ENCODE results near the gene ZNF692.

The ZNF692 gene

DNA sequence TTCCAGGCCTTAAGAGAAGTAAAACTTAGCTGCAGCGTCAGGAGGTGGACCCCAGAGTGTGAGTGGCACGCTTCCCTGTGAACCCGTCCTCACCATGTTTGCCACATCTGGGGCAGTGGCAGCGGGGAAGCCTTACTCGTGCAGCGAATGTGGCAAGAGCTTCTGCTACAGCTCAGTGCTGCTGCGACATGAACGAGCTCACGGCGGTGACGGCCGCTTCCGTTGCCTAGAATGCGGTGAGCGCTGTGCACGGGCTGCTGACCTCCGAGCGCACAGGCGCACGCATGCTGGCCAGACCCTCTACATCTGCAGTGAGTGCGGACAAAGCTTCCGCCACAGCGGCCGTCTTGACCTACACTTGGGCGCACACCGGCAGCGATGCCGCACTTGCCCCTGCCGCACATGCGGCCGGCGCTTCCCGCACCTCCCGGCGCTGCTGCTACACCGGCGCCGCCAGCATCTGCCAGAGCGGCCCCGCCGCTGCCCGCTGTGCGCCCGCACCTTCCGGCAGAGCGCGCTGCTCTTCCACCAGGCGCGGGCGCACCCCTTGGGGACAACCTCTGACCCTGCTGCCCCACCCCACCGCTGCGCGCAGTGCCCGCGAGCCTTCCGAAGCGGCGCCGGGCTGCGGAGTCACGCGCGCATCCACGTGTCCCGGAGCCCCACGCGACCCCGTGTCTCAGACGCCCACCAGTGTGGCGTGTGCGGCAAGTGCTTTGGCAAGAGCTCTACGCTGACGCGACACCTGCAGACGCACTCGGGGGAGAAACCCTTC is 11.5 kb downstream of the ZNF692 start:
- no peaks in the 10 kb centered on the region for H3K9me3 ChIP-seq (ENCODE audit: insufficient read depth, low read length)
- no peak overlapping the region for H2AFZ ChIP-seq (ENCODE audit: low read depth, low read length, severe bottlenecking)
- H3K36me3 ChIP-seq (ENCODE audit: low read length) = no peaks in the 10 kb centered on the region
- no peaks in the 10 kb centered on the region for H3F3A ChIP-seq (ENCODE audit: insufficient read depth)
- no peaks in the 10 kb centered on the region for H4K20me1 ChIP-seq (ENCODE audit: low read depth, low read length)
- H3K79me2 ChIP-seq (ENCODE audit: insufficient read depth, low read length) = 0 out of 2 replicates have a peak, but pooled peaks cover 8% of the 10 kb centered on the region
- H3K4me3 ChIP-seq (ENCODE audit: insufficient read depth, low read length, poor library complexity, severe bottlenecking) = no peak overlapping the region
- H3K4me2 ChIP-seq (ENCODE audit: low read depth, low read length, poor library complexity, severe bottlenecking) = no peak overlapping the region
- no peak overlapping the region for H3K27ac ChIP-seq (ENCODE audit: low read depth, low read length)
- no peaks in the 10 kb centered on the region for H3K9me2 ChIP-seq (replicated peaks; ENCODE audit: insufficient read depth, low read length)
- H3K9ac ChIP-seq (ENCODE audit: low read length) = no peak overlapping the region
- TF ChIP-seq EZH2phosphoT487 (conservative IDR thresholded peaks at IDR 0.05; ENCODE audit: low read length) = no peak
- TF ChIP-seq, protein P1, sequence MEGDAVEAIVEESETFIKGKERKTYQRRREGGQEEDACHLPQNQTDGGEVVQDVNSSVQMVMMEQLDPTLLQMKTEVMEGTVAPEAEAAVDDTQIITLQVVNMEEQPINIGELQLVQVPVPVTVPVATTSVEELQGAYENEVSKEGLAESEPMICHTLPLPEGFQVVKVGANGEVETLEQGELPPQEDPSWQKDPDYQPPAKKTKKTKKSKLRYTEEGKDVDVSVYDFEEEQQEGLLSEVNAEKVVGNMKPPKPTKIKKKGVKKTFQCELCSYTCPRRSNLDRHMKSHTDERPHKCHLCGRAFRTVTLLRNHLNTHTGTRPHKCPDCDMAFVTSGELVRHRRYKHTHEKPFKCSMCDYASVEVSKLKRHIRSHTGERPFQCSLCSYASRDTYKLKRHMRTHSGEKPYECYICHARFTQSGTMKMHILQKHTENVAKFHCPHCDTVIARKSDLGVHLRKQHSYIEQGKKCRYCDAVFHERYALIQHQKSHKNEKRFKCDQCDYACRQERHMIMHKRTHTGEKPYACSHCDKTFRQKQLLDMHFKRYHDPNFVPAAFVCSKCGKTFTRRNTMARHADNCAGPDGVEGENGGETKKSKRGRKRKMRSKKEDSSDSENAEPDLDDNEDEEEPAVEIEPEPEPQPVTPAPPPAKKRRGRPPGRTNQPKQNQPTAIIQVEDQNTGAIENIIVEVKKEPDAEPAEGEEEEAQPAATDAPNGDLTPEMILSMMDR (IDR thresholded peaks at IDR 0.05; ENCODE audit: insufficient read depth, low read length, poor library complexity, severe bottlenecking) = no peak
- H3K27me3 ChIP-seq (ENCODE audit: low read length) = no peaks in the 10 kb centered on the region

DNA sequence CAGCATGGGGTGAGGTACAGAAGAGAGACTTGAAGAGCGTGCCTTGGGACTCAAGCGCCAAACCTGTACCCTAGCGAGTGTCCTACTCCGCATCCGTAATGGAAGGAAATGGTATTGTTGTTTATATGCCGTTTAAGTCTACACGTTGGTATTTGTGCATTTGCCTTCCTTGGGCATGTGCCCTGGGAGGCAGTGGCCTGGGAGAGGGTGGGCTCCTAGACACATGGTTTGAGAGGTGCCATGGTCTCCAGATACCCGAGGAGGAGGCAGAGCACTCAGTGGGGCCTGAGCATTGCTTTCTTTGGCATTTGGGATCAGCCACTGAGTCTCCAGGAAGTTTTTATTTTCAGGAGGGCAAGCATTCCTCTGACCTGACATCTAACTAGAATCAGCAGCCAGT is 14.4 kb downstream of the ZNF692 start:
- Histone ChIP-seq H3K27me3 (ENCODE audit: low read length) (no peaks in the 10 kb centered on the region), H3K9me2 (replicated peaks; ENCODE audit: insufficient read depth, low read length) (no peaks in the 10 kb centered on the region), H3K9ac (ENCODE audit: low read length) (no peak overlapping the region), H3K79me2 (ENCODE audit: insufficient read depth, low read length) (peaks cover 35% of the 10 kb centered on the region), H3K36me3 (ENCODE audit: low read length) (no peaks in the 10 kb centered on the region), H3K27ac (ENCODE audit: low read depth, low read length) (no peak overlapping the region), H3F3A (ENCODE audit: insufficient read depth) (no peaks in the 10 kb centered on the region), H3K4me2 (ENCODE audit: low read depth, low read length, poor library complexity, severe bottlenecking) (no peak overlapping the region), H4K20me1 (ENCODE audit: low read depth, low read length) (no peaks in the 10 kb centered on the region), H2AFZ (ENCODE audit: low read depth, low read length, severe bottlenecking) (no peak overlapping the region), H3K9me3 (ENCODE audit: insufficient read depth, low read length) (no peaks in the 10 kb centered on the region), H3K4me3 (ENCODE audit: insufficient read depth, low read length, poor library complexity, severe bottlenecking) (no peak overlapping the region)
- TF ChIP-seq, protein P1 (IDR thresholded peaks at IDR 0.05; ENCODE audit: insufficient read depth, low read length, poor library complexity, severe bottlenecking) = no peak
- no peak for TF ChIP-seq EZH2phosphoT487 (conservative IDR thresholded peaks at IDR 0.05; ENCODE audit: low read length)

DNA sequence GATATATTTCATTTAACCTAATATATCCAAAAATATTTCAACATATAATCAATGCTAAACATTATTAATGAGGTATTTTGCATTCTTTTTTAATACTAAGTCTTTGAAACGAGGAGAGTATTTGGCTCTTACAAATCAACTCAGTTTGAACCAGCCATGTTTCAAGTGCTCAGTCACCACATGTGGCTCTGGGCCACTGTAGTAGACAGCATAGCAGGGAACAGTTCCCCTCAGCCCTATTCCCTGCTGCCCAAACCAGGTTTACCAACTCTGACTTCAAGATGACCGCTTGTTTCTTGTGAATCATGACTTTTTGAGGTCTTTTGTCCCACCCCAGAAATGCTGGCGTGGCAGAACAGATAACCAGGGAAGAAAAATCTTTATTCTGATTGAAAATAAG is 15.2 kb downstream of the ZNF692 start:
- H3K27ac ChIP-seq (ENCODE audit: low read depth, low read length) = no peak overlapping the region
- TF ChIP-seq, protein P1 (IDR thresholded peaks at IDR 0.05; ENCODE audit: insufficient read depth, low read length, poor library complexity, severe bottlenecking) = no peak
- TF ChIP-seq EZH2phosphoT487 (conservative IDR thresholded peaks at IDR 0.05; ENCODE audit: low read length) = no peak
- no peaks in the 10 kb centered on the region for H3K9me2 ChIP-seq (replicated peaks; ENCODE audit: insufficient read depth, low read length)

More for the DNA sequence above, 15.2 kb downstream of the ZNF692 start:
- H3K9me3 ChIP-seq (ENCODE audit: insufficient read depth, low read length) = no peaks in the 10 kb centered on the region
- H3K36me3 ChIP-seq (ENCODE audit: low read length) = no peaks in the 10 kb centered on the region
- no peak overlapping the region for H3K4me2 ChIP-seq (ENCODE audit: low read depth, low read length, poor library complexity, severe bottlenecking)
- no peak overlapping the region for H3K4me3 ChIP-seq (ENCODE audit: insufficient read depth, low read length, poor library complexity, severe bottlenecking)
- H3K79me2 ChIP-seq (ENCODE audit: insufficient read depth, low read length) = peaks cover 38% of the 10 kb centered on the region
- no peak overlapping the region for H3K9ac ChIP-seq (ENCODE audit: low read length)
- no peak overlapping the region for H2AFZ ChIP-seq (ENCODE audit: low read depth, low read length, severe bottlenecking)
- no peaks in the 10 kb centered on the region for H3K27me3 ChIP-seq (ENCODE audit: low read length)
- no peaks in the 10 kb centered on the region for H4K20me1 ChIP-seq (ENCODE audit: low read depth, low read length)
- H3F3A ChIP-seq (ENCODE audit: insufficient read depth) = no peaks in the 10 kb centered on the region

Data from SU-DHL-6 (cell line).